Cortex of kidney (tissue), 1 donor: Measurements from ENCODE around the gene STK32B.

Experiments
- DNase-seq: peaks from one replicate; lab custom pipeline; 2025; lab: John Stamatoyannopoulos, UW

The STK32B gene

DNA sequence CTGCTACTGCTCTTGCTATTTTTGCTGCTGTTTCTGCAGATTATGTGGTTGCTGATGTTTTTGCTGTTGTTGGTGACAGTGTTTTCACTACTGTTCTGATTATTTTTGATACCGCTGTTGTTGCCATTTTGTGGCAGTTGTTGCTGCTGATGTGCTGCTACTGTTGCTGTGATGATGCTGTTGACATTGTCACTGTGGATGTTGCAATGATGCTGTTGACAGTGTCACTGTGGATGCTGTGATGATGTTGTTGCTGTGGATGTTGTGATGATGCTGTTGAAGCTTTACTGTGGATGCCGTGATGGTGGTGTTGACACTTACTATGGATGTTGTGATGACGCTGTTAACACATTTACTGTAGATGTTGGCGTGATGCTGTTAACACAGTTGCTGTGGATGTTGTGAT, 476.8 kb downstream of the STK32B start:
- DNase-seq = no peak

DNA sequence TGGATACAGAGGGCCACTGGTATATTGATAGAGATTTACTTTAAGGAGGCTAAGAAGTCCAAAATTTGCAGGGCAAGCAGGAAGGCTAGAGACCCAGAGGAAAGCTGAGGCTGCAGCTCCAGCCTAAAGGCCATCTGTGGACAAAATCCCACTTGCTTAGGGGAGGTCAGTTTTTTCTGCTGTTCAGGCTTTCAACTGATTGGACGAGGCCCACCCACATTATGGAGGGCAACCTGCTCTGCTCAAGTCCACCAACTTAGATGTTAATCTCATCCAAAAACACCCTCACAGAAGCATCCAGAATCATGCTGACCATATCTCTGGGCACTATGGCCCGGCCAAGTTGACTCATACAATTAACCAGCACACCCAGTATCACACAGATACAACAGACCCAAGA, 480.8 kb downstream of the STK32B start:
- DNase-seq = no peak

DNA sequence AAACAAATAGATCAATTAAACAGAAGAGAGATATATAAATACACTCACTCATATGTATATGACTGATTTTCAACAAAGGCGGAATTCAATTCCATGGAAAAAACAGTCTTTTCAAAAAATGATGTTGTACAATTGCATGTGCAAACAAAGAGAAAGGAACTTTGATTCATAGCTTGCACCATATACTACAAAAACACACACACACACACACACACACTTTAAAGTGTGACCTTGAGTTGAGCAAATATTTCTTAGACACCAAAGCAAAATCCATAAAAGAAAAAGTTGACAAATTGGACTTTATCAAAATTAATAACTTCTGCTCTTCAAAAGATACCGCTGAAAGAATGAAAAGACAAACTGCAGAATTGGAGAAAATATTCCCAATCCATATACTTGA, 488.3 kb downstream of the STK32B start:
- DNase-seq = no peak

DNA sequence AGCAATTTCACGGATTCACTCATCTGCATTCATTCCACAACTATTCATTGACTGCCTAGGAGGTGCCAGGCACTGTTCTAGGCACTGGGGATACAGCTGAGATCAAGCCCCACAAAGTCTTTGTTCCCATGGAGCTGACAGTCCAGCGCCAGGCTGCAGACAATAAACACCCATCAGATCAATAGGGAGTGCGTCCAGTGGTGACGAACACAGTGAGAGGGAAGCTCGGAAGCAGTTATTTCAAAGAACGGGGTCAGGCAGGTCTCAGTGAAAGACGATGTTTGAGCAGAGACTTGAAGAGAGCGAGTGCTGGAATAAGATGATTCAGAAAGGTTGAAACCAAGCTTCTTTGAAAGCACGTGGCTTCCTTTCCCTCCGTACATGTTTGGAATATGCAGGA, 489.9 kb downstream of the STK32B start:
- DNase-seq = no peak

DNA sequence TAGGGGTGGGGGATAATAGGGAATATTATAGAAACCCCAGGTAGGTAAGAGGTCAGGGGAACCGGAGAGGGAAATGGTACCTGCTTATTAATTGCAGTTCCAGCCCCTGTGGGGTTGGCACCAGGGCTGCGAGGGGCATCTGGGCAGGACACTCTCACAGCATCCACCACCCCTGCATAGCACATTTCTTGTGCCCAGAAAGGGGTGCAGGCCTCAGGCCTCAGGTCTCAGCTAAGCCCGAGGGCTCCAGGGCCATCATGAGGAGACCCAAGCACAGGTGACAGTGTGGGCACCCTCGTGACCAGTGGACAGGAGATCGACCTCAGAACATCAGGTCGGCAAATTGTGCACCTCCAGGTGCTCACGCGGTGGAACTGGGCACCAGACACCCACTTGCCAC, 492.4 kb downstream of the STK32B start:
- no peak for DNase-seq

DNA sequence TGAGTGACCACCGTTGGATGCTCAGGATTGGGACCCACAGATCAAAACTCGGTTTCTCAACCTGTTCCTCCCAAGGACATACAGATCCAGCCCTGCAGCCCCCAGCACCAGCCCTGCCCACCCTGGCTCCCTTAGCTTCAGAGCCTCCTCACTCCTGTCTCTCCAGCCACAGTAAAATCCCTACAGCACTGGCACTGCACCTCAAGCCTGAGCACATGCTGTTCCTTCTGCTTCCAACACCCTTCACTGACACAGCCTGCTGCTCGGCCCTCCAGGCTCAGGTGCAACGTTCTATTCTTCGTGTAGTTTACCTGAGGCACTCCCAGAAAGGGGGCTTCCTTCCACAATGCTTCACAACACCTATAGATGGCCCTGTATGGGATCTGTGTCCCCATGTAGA, 493.5 kb downstream of the STK32B start:
- DNase-seq = no peak

DNA sequence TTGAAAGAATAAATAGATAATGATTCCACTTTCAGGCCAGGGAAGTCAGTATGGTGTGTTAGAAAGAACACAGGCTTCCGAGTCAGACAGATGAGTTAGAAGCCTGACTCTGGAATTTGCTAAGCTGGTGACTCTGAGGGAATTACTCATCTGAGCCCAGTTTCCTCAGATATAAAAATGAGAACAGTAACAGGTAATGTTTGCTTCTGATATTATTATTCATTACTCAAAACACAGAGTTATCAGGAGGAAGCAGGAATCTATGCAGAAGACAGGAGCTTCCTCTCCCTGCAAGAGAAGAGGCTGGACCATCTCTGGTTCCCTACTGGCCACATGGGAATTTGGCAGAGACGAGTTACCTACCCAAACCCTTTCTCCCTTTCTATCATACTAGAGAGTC, 494.0 kb downstream of the STK32B start:
- DNase-seq = no peak

DNA sequence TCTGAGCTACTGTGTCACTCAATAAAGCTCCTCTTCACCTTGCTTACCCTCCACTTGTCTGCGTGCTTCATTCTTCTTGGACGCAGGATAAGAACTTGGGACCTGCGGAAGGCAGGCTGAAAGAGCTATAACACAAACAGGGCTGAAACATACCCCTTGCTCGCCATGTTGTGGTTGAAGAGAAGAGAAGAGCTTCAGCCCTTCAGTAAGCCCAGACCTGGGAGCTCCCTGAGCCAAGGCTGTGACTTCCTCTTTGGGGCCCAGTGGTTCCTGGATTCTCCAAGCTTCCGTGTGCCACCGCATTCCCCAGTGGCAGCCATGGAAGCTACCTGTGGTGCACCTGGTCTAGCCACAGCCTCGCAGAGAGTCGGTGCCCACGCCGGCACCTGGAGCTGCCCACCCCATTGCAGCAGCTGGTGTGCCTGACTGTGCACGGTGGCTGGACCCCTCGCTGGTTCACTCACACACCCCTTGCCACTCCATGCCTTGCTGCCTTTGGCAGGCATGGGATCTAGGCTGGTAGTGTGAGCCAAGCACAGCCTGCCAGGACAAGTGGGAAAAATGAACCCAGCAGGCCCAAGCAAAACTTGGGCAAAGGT, 496.5 kb downstream of the STK32B start:
- no peak for DNase-seq
